HFF-Myc (cell line): ENCODE measurements around the gene PRDM16.

Experiments used
- DNase-seq: peaks from one replicate; pipeline ENCODE4 v3.0.0-alpha.2; 2011; ENCODE audit warnings: low read depth; ENCODE audit errors: extremely low read depth
- H3K4me3 ChIP-seq: replicated peaks from 2 replicates; pipeline ENCODE4 v1.5.1; 2011; ENCODE audit warnings: low read depth, mild to moderate bottlenecking, control low read depth, low read length
- CTCF ChIP-seq: IDR thresholded peaks from 2 replicates; pipeline ENCODE4 v1.5.1; 2012; ENCODE audit warnings: mild to moderate bottlenecking, low read depth, low read length, control low read depth; ENCODE audit errors: missing control alignments

Gene PRDM16

GRCh38 chr1:3410142-3410925, 341.3 kb downstream of the PRDM16 start:
- TF ChIP-seq CTCF, result peak; percentile 49
- H3K4me3 ChIP-seq, result no peak overlapping the region
- no peak for DNase-seq

- no peak overlapping the region for H3K4me3 ChIP-seq
- DNase-seq, result no peak
- no peak for TF ChIP-seq CTCF
These were observed 342.8 kb downstream of the PRDM16 start for GRCh38 chr1:3411806-3412205.

- H3K4me3 ChIP-seq, result no peak overlapping the region
- DNase-seq, result no peak
- TF ChIP-seq CTCF, result no peak
These were observed 343.4 kb downstream of the PRDM16 start for GRCh38 chr1:3412376-3412775.

GRCh38 chr1:3413975-3414710, 345.1 kb downstream of the PRDM16 start:
- H3K4me3 ChIP-seq, result no peak overlapping the region
- no peak for DNase-seq
- TF ChIP-seq CTCF, result no peak

GRCh38 chr1:3415260-3416090, 346.5 kb downstream of the PRDM16 start:
- no peak for DNase-seq
- no peak overlapping the region for H3K4me3 ChIP-seq
- no peak for TF ChIP-seq CTCF

GRCh38 chr1:3417082-3417739, 348.2 kb downstream of the PRDM16 start:
- no peak overlapping the region for H3K4me3 ChIP-seq
- peak; percentile 47 for TF ChIP-seq CTCF
- DNase-seq, result no peak
